C1 segment of cervical spinal cord (tissue), 14 donors: Measurements from ENCODE around the gene GNL2.
A peak's percentile ranks its signal among the peaks of the same experiment; 100 is the strongest.

Experiments
- DNase-seq, 14 donors: peaks; one replicate each; lab custom pipeline; 2025; lab: John Stamatoyannopoulos, UW

GNL2 gene

GRCh38 chr1:37595440-37596181 lies at the start of gene GNL2:
Gene GNL2, minus strand, starts transcription at chr1:37595937. Its CDS starts 115 bp downstream, at chr1:37595822.
- DNase-seq: peak; percentile 39 to 95 (median 88)

GRCh38 chr1:37641059-37641458 lies 45.3 kb upstream of the GNL2 start:
- DNase-seq: no peak

- DNase-seq: no peak
These were observed 40.7 kb upstream of the GNL2 start for GRCh38 chr1:37636435-37636834.

- no peak for DNase-seq
These were observed 39.5 kb upstream of the GNL2 start for GRCh38 chr1:37634992-37635902.

GRCh38 chr1:37634244-37634991 lies 38.7 kb upstream of the GNL2 start, which contains the start of gene RSPO1:
Gene RSPO1, minus strand, starts transcription at chr1:37634892. Its CDS starts 5,231 bp downstream, at chr1:37629661.
- DNase-seq: no peak

GRCh38 chr1:37633938-37634243 lies 38.2 kb upstream of the GNL2 start:
- no peak for DNase-seq

- no peak for DNase-seq
These were observed 37.6 kb upstream of the GNL2 start for GRCh38 chr1:37633040-37633937.

- DNase-seq: no peak
These were observed 35.3 kb upstream of the GNL2 start for GRCh38 chr1:37631036-37631435.

GRCh38 chr1:37630426-37631028 lies 34.8 kb upstream of the GNL2 start:
- DNase-seq: no peak

- no peak for DNase-seq
These were observed 34.1 kb upstream of the GNL2 start for GRCh38 chr1:37629726-37630425.

- DNase-seq: no peak
These were observed 33.3 kb upstream of the GNL2 start for GRCh38 chr1:37629008-37629407.

GRCh38 chr1:37628026-37628556 lies 32.4 kb upstream of the GNL2 start:
- DNase-seq: no peak

- no peak for DNase-seq
These were observed 26.4 kb upstream of the GNL2 start for GRCh38 chr1:37622131-37622530.

GRCh38 chr1:37621326-37621870 lies 25.7 kb upstream of the GNL2 start:
- DNase-seq: no peak

- no peak for DNase-seq
These were observed 25.0 kb upstream of the GNL2 start for GRCh38 chr1:37620707-37621106.

- DNase-seq: no peak
These were observed 20.6 kb upstream of the GNL2 start for GRCh38 chr1:37616330-37616729.

- DNase-seq: no peak
These were observed 18.4 kb upstream of the GNL2 start for GRCh38 chr1:37614105-37614504.

GRCh38 chr1:37612186-37612585 lies 16.4 kb upstream of the GNL2 start:
- DNase-seq: no peak

- DNase-seq: no peak
These were observed 14.3 kb upstream of the GNL2 start for GRCh38 chr1:37609994-37610393.
